HG02588 (cell line): ENCODE data around the gene AQP6.

ENCODE experiments used
- ATAC-seq: cut with Tn5 transposase; IDR thresholded peaks from one replicate; pipeline ENCODE4 v1.9.1; 2021; ENCODE audit warnings: mild to moderate bottlenecking, moderate library complexity; ENCODE audit not compliant: unreplicated experiment

AQP6 gene

GRCh38 chr12:49972641-49973360, at the start of gene AQP6:
Gene AQP6 (plus strand): TSS chr12:49972947. CDS start chr12:49973174, 227 bp downstream.
- ATAC-seq: no peak

GRCh38 chr12:49923035-49923644, 49.6 kb upstream of the AQP6 start:
- ATAC-seq: no peak

- no peak for ATAC-seq
These were observed 48.7 kb upstream of the AQP6 start for GRCh38 chr12:49923880-49924556.

GRCh38 chr12:49924628-49925246, 48.0 kb upstream of the AQP6 start:
- ATAC-seq: no peak

- no peak for ATAC-seq
These were observed 47.1 kb upstream of the AQP6 start for GRCh38 chr12:49925433-49926204.

- no peak for ATAC-seq
These were observed 44.3 kb upstream of the AQP6 start for GRCh38 chr12:49928471-49928870.

- ATAC-seq: no peak
These were observed 43.2 kb upstream of the AQP6 start for GRCh38 chr12:49929581-49929980.

- no peak for ATAC-seq
These were observed 42.0 kb upstream of the AQP6 start for GRCh38 chr12:49930515-49931288.

GRCh38 chr12:49932023-49932422, 40.7 kb upstream of the AQP6 start:
- no peak for ATAC-seq

GRCh38 chr12:49932533-49933130, 40.1 kb upstream of the AQP6 start:
- ATAC-seq: no peak

- ATAC-seq: no peak
These were observed 39.0 kb upstream of the AQP6 start for GRCh38 chr12:49933796-49934195.

- no peak for ATAC-seq
These were observed 38.2 kb upstream of the AQP6 start for GRCh38 chr12:49934505-49934904.

GRCh38 chr12:49936925-49937324, 35.8 kb upstream of the AQP6 start:
- ATAC-seq: no peak

GRCh38 chr12:49937639-49938300, 35.0 kb upstream of the AQP6 start:
- ATAC-seq: no peak

- ATAC-seq: no peak
These were observed 33.4 kb upstream of the AQP6 start for GRCh38 chr12:49939307-49939706.

- ATAC-seq: no peak
These were observed 33.0 kb upstream of the AQP6 start for GRCh38 chr12:49939707-49940106.

- ATAC-seq: no peak
These were observed 30.9 kb upstream of the AQP6 start for GRCh38 chr12:49941556-49942511.

GRCh38 chr12:49942512-49942893, 30.2 kb upstream of the AQP6 start:
- ATAC-seq: no peak
